ENCODE data around the gene PRKAR1B. TPM values are rescaled to one million over a fixed set of nuclear protein-coding genes. Genes with fewer than 3 reads are reported as not detected.

Gene PRKAR1B
- total RNA-seq, 2 donors from 2014 or later = 15.1 to 15.9 TPM

DNA sequence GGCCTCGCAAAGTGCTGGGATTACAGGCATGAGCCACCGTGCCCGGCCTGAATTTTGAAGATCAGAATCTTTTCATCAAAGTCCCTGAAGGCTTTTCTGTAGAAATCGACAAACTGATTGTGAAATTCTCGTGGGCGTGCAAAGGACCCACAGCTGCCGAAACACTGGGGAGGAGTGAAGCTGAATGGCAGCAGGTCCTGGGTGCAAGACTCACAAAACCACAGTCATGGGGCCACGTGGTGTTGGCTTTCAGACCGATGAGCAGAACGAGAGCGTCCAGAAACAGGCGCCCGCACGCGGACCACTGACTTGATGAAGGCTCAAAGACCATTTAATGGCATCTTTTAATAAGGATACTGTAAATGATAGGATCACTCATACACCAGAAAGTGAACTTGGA, 24.7 kb upstream of the PRKAR1B start:
- H3K4me3 ChIP-seq = no peak overlapping the region
- H3K36me3 ChIP-seq = peaks cover 40% of the 10 kb centered on the region
- peaks cover 0 to 27% of the 10 kb centered on the region in 2 donors for H3K4me1 ChIP-seq
- DNase-seq (ENCODE audit: low spot score) = no peak
- H3K9me3 ChIP-seq = no peaks in the 10 kb centered on the region
- no peak overlapping the region for H3K27ac ChIP-seq
- no peaks in the 10 kb centered on the region for H3K27me3 ChIP-seq
- TF ChIP-seq, protein P1, sequence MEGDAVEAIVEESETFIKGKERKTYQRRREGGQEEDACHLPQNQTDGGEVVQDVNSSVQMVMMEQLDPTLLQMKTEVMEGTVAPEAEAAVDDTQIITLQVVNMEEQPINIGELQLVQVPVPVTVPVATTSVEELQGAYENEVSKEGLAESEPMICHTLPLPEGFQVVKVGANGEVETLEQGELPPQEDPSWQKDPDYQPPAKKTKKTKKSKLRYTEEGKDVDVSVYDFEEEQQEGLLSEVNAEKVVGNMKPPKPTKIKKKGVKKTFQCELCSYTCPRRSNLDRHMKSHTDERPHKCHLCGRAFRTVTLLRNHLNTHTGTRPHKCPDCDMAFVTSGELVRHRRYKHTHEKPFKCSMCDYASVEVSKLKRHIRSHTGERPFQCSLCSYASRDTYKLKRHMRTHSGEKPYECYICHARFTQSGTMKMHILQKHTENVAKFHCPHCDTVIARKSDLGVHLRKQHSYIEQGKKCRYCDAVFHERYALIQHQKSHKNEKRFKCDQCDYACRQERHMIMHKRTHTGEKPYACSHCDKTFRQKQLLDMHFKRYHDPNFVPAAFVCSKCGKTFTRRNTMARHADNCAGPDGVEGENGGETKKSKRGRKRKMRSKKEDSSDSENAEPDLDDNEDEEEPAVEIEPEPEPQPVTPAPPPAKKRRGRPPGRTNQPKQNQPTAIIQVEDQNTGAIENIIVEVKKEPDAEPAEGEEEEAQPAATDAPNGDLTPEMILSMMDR (IDR thresholded peaks at IDR 0.05) = no peak

DNA sequence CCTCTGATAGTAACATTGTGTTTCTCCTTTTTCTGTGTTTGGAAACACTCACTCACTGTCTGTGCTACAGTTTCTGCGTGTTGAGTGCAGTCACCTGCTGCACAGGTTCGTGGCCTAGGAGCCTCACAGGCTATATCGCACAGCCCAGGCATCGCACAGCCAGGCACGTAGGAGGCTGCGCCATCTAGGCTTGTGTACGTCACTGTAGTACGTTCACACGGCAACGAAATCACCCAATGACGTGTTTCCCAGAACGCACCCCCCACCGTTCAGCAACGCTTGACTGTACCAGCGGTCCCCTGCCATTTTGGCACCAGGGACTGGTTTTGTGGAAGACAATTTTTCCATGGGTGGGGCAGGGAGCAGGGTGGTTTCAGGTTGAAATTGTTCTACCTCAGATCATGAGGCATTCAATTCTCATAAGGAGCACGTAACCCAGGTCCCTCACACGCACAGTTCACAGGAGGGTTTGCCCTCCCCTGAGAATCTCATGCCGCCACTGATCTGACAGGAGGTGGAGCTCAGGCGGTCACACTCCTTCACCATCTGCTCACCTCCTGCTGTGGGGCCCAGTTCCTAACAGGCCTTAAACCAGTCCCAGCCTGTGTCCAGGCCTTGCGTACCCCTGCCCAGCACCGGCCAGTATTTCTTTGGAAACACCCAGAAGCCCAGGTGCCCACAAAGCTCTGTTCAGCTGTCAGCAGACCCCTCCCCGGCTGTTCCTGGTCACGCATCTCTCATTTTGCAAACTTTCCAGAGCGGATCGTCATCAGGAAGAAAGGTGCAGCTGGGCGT, 23.2 kb upstream of the PRKAR1B start:
- no peaks in the 10 kb centered on the region for H3K27me3 ChIP-seq
- no peaks in the 10 kb centered on the region for H3K9me3 ChIP-seq
- peaks cover 29% of the 10 kb centered on the region for H3K36me3 ChIP-seq
- TF ChIP-seq, protein P1 (IDR thresholded peaks at IDR 0.05) = no peak
- peak overlapping the region; percentile 69 to 78 for H3K27ac ChIP-seq
- peaks cover 0 to 40% of the 10 kb centered on the region in 2 donors for H3K4me1 ChIP-seq
- no peak overlapping the region for H3K4me3 ChIP-seq
- DNase-seq (ENCODE audit: low spot score) = no peak

DNA sequence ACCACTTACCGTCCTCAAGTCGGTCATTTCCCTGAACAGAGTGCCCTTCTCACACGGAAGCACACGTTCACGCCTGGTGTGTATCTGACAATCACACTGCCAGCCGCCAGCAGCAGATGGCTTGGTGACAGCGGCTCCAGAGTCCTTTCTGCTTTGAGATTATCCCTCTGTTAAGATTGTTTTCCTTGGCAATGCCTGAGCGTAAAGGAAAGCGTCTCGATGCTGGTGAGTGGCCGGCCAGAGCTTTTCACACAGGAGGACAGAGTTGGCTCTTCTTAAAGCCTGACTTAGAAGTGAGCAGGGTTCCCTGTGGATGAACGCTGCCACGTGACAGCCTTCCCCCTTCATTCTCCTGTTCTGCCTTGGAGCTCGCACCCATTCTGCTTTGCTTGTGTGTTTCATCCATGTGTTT, 22.1 kb upstream of the PRKAR1B start:
- H3K27me3 ChIP-seq = no peaks in the 10 kb centered on the region
- H3K27ac ChIP-seq = peak overlapping the region; percentile 69 to 78
- peak; percentile 75 for DNase-seq (ENCODE audit: low spot score)
- H3K4me3 ChIP-seq = peak overlapping the region in 1 of 2 donors; percentile 3
- no peaks in the 10 kb centered on the region for H3K9me3 ChIP-seq
- TF ChIP-seq, protein P1 (IDR thresholded peaks at IDR 0.05) = no peak
- H3K36me3 ChIP-seq = peaks cover 17% of the 10 kb centered on the region
- peaks cover 0 to 44% of the 10 kb centered on the region in 2 donors for H3K4me1 ChIP-seq

DNA sequence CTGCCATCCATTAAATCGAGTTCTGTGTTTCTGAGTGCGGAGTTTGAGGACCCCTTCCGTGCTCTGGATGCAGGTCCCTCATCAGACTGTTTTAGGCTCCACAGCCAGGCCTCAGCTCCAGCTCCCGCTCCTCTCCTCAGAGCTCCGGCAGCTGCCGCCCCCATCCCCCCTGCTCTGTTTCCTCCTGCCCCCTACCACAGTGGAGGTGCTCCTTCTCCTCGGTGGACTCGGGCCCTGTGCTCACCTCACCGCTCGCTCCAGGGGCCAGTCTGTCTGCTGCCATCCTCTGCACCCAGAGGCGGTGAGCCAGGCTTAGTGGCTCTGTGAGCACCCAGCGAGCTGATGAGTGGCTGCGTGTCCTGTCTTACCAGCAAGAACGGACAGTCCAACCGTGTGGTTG, 21.4 kb upstream of the PRKAR1B start:
- no peak for DNase-seq (ENCODE audit: low spot score)
- Histone ChIP-seq H3K9me3 (no peaks in the 10 kb centered on the region), H3K36me3 (peaks cover 14% of the 10 kb centered on the region), H3K27me3 (no peaks in the 10 kb centered on the region), H3K4me3 (no peak overlapping the region), H3K27ac (peak overlapping the region; percentile 69 to 78), H3K4me1 (peaks cover 0 to 44% of the 10 kb centered on the region in 2 donors)
- TF ChIP-seq, protein P1 (IDR thresholded peaks at IDR 0.05) = no peak

DNA sequence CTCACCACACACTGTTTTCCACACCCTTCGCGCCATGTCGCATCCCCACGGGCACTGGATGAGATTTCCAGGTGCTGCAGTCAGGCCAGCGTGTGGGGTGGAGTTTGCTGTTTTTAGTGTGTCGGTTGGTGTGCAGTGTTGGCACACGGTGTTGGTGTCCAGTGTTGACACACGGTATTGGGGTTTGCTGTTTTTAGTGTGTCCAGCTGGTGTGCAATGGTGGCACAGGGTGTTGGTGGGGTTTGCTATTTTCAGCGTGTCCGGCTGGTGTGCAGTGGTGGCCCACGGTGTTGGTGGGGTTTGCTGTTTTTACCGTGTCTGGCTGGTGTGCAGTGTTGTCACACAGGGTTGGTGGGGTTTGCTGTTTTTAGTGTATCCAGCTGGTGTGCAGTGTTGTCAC, 20.1 kb upstream of the PRKAR1B start:
- H3K4me3 ChIP-seq = no peak overlapping the region
- peak overlapping the region in 1 of 2 donors; percentile 63 for H3K27ac ChIP-seq
- no peaks in the 10 kb centered on the region for H3K9me3 ChIP-seq
- H3K27me3 ChIP-seq = no peaks in the 10 kb centered on the region
- peaks cover 1% of the 10 kb centered on the region for H3K36me3 ChIP-seq
- no peak for DNase-seq (ENCODE audit: low spot score)
- TF ChIP-seq, protein P1 (IDR thresholded peaks at IDR 0.05) = no peak
- peaks cover 0 to 44% of the 10 kb centered on the region in 2 donors for H3K4me1 ChIP-seq
